Retinal pigment epithelial cell (primary cell): ENCODE data around the gene FNTB.

Source experiments
- DNase-seq: peaks from one replicate; pipeline ENCODE4 v3.0.0-alpha.2; 2010; ENCODE audit warnings: low read depth
- H3K4me3 ChIP-seq: 2 replicates; pipeline ENCODE4 v1.5.1; 2011; ENCODE audit warnings: mild to moderate bottlenecking, low read length, control low read depth, moderate library complexity
- TF ChIP-seq, protein P1 (sequence below): conservative IDR thresholded peaks from 2 replicates; pipeline ENCODE4 v1.5.1; 2011; ENCODE audit warnings: low read depth, low read length, control low read depth, inconsistent platforms

FNTB gene

DNA sequence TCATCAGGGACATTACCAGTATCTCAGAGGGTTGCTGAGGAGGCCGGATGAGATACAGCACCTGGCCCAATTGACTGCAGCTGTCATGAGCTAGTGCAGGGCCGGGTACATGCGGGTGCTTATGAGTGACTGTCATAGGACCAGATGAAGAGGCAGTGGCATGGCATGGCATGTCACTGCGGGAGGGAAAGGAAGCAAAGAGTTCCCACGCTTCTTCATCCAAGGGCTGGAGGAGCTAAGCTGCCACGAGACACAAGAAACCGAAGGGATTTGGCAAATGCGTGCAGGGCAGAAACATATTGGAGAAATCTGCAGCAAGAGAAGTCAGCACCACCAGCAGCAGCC, 33.4 kb upstream of the FNTB start:
- TF ChIP-seq, protein P1, sequence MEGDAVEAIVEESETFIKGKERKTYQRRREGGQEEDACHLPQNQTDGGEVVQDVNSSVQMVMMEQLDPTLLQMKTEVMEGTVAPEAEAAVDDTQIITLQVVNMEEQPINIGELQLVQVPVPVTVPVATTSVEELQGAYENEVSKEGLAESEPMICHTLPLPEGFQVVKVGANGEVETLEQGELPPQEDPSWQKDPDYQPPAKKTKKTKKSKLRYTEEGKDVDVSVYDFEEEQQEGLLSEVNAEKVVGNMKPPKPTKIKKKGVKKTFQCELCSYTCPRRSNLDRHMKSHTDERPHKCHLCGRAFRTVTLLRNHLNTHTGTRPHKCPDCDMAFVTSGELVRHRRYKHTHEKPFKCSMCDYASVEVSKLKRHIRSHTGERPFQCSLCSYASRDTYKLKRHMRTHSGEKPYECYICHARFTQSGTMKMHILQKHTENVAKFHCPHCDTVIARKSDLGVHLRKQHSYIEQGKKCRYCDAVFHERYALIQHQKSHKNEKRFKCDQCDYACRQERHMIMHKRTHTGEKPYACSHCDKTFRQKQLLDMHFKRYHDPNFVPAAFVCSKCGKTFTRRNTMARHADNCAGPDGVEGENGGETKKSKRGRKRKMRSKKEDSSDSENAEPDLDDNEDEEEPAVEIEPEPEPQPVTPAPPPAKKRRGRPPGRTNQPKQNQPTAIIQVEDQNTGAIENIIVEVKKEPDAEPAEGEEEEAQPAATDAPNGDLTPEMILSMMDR: no peak
- H3K4me3 ChIP-seq: no peak overlapping the region
- no peak for DNase-seq

DNA sequence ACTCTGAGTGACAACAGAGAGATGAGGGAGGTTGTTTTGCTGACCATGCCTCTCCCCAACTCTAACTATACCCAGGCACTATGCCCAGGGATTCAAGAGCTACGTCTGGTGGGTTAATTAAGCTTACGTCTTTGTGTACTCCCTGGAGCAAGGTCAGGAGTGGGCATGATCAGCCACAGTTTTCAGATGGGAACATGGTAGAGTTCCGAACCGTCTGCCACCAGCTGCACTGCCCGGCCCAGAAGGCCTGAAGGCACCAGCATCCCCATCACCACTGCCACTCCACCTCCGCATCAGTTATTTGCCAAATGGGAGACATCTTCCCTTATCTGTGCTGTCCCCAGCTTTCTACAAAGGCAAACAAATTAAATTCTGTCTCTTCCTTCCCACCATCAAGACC, 33.0 kb upstream of the FNTB start:
- no peak overlapping the region for H3K4me3 ChIP-seq
- TF ChIP-seq, protein P1: no peak
- DNase-seq: no peak

DNA sequence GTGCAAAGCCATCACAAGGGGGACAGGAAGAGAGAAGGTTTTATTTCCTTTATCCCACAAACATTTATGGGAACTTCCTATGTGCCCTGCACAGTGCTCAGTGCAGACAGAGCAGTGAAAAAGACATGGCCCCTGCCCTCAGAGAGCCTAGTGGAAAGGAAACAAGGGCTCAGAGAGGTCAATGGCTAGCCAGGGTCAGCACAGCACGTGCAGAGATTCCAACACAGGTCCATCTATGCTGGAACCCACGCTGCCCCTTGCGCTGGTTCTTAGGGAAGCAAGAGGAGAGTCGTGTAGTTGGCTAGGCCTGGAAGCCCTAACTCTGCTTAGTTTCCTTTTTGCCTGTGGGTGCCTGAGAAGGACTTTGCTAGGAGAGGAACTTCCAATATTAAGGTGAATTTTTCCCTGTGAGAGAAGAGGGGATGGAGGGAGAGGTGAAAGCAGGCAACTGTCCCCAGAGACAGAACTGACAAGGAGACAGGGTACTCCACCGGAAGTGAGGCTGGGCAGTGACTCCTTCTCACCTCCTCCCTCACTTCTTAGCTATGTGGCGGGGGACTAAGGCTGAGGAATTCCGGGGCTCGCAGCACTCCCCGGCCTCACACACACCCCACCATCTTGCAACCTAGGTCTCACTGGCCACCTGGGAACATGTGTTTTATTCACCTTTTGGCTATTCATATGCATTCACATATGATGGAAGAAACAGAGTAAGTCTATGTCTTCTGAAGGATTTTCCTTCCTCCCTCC, 32.0 kb upstream of the FNTB start:
- TF ChIP-seq, protein P1: no peak
- DNase-seq: no peak
- no peak overlapping the region for H3K4me3 ChIP-seq

DNA sequence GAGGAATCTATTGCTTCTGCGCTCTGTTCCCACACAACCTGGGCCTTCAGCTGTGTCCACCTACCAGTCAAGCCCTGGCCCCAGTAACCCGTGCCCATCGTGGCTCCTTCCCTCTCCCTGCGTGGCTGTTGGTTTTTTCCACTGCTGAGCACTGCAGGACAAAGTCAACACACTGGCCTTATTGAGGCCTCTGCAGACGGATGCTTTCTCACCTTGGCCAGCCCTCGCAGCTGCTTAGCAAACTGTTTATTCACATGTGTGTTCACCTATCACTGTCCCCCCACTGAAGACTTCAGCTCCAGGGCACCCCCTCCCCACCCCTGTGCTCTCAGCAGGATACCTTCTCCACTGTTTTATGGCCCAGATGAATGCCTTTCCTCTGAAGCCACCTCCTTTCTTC, 31.4 kb upstream of the FNTB start:
- no peak for DNase-seq
- TF ChIP-seq, protein P1: no peak
- H3K4me3 ChIP-seq: no peak overlapping the region

DNA sequence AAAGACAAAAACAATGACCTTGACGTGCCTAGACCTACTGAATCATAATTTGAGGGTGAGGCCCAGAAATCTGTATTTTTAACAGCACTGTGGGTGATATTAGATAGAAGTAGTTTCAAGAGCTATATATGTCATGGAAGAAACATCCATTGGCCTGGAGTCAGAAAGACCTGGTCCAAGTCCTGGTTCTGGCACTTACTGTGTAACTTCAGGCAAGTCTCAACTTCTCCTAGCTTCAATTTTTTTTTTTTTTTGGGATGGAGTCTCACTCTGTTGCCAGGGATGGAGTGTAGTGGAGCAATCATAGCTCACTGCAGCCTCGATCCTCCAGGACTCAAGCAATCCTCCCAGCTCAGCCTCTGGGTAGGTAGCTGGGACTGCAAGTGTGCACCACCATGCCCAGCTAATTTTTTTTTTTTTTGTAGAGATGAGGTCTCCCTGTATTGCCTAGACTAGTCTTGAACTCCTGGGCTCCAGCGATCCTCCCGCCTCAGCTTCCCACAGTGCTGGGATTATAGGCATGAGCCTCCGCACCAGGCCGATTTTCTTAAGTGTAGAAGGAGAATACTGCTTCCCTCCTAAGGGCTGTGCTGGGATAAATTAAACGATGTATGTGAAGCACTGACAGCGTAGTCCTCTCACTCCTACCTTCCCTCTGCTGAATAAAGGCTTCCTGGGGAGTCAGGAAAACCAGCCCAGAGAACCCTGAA, 29.8 kb upstream of the FNTB start:
- no peak overlapping the region for H3K4me3 ChIP-seq
- TF ChIP-seq, protein P1: no peak
- no peak for DNase-seq

DNA sequence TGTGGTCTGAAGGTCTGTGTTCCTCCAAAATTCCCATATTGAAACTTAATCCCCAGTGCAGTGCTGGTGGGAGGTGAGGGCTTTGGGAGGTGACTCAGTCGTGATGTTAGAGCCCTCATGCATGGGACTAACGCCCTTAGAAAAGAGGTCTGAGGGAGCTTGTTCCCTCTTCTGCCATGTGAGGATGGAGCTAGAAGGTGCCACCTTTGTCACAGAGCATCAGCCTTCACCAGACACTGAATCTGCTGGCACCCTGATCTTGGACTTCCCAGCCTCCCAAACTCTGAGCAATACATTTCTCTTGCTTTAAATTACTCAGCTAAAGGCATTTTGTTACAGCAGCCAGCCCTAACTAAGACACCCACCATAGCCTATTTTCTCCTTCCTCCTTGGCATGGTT, 28.5 kb upstream of the FNTB start:
- H3K4me3 ChIP-seq: no peak overlapping the region
- TF ChIP-seq, protein P1: no peak
- DNase-seq: no peak

DNA sequence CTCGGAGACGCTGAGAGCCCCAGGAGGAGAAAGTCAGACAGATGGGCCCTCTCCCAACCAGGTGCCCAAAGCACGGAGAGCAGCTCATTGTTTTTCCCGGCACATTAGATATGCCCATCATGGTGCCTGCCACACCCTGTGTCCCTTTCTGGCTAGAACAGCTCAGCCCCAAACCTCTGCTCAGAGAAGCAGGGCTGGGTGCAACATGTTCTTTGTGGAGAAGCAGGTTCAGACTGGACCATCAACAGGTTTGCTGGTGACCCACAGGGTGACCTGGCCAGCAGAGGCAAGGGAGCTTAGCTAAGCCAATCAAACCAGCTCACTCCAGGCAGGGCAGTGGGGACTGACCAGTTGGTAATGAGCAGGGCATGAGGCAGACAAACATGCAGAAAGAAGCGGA, 28.0 kb upstream of the FNTB start:
- TF ChIP-seq, protein P1: no peak
- no peak overlapping the region for H3K4me3 ChIP-seq
- DNase-seq: no peak
